Ovary (tissue), 9 donors: ENCODE measurements around the gene GRIK3. TPM values are rescaled to one million over a fixed set of nuclear protein-coding genes. Genes with fewer than 3 reads are reported as not detected.

ENCODE experiments used
- DNase-seq, 5 donors: peaks; one replicate each; pipeline ENCODE4 v3.0.0-alpha.2; 2019 to 2020
- H3K27ac ChIP-seq, 2 donors: fragments of 200-600 bp; one replicate each; pipeline versions ENCODE4 v1.5.1 to v1.8.0; 2019 to 2022
- H3K27me3 ChIP-seq: fragments of 200-600 bp; one replicate; pipeline ENCODE4 v1.8.0; 2022
- H3K36me3 ChIP-seq: fragments of 200-600 bp; sonication (generic); one replicate; pipeline ENCODE4 v1.5.1; 2019
- H3K4me1 ChIP-seq: one replicate; pipeline ENCODE4 v1.8.1; 2013; ENCODE audit warnings: mild to moderate bottlenecking, moderate library complexity; ENCODE audit not compliant: insufficient read depth
- H3K4me3 ChIP-seq: fragments of 200-600 bp; sonication (generic); one replicate; pipeline ENCODE4 v1.5.1; 2017
- H3K9me3 ChIP-seq, 2 donors: fragments of 200-600 bp in 1 of 2; sonication (generic) in 1 of 2; one replicate each; pipeline versions ENCODE4 v1.5.1 to v1.8.1; 2013 to 2019; ENCODE audit warnings: mild to moderate bottlenecking in 1 of 2, moderate library complexity in 1 of 2
- EP300 ChIP-seq: sonication (generic); formaldehyde crosslinking; IDR thresholded peaks from one replicate; pipeline ENCODE4 v1.6.1; 2017; ENCODE audit warnings: antibody characterized with exemption
- POLR2A ChIP-seq: fragments of 450-650 bp; IDR thresholded peaks from one replicate; pipeline ENCODE4 v1.6.1; 2017; ENCODE audit warnings: antibody characterized with exemption, mild to moderate bottlenecking, moderate library complexity
- WGBS, 3 donors: extraction: QIAGEN DNeasy Blood & Tissue Kit in 1 of 3; methylation state at CpG; one replicate each; pipeline versions ENCODE4 v1.1.5 to v1.1.7; 2013 to 2017; 5-methylcytosine and 5-hydroxymethylcytosine counted together
- intact Hi-C, 4 donors: fragments of 100-400 bp; cut with DNase I; formaldehyde crosslinking; loops; one replicate each; pipeline versions ENCODE4 v1.11.0 to v1.15.1; 2022 to 2023
- polyA plus RNA-seq, 2 donors: library from polyadenylated mRNA; stranded (reverse); fragments of 200-250 nt in 1 of 2; fragments of 350-450 nt in 1 of 2; fragmentation: Illumina TruSeq in 1 of 2; extraction: RNeasy Lipid Tissue Mini Kit (QIAGEN cat#74804) in 1 of 2; gene quantifications; one replicate each; pipeline ENCODE4 v1.2.3, GENCODE V29; 2013 to 2014
- total RNA-seq, 7 donors: library from RNA; depleted of rRNA in 2 of 7; stranded (reverse); fragments of >200 nt in 2 of 7; fragmentation: NEBNext Ultra II Directional in 3 of 7; extraction: Animal tissue kit (Norgen Biotek cat#: 25700) in 3 of 7; gene quantifications; one replicate each; pipeline versions ENCODE4 v1.1.0 to v1.2.4, GENCODE V29; 2016 to 2023
- TF ChIP-seq, protein P1 (sequence below), 3 donors: fragments of 450-650 bp in 2 of 3; fragments of 200-600 bp in 1 of 3; IDR thresholded peaks; one replicate each; pipeline versions ENCODE4 v1.5.1 to v1.8.0; 2016 to 2022; ENCODE audit warnings: antibody characterized with exemption in 3 of 3, mild to moderate bottlenecking in 1 of 3
- donor health status: DM: no; HTN: no; CAD: no; lungs with moderate emphysema.
- donor health status: DM: no; HTN: no; CAD: no.
- donor health status: Bipolar disorder and iron deficiency.
- donor health status: DM: yes; HTN: yes; CAD: no.
- donor health status: DM: no; HTN: no; CAD: no.
- donor health status: DM: yes; HTN: yes; CAD: no.

Gene GRIK3
- total and polyA plus RNA-seq, 9 donors, result 0.11 to 0.97 (median 0.32) TPM; not detected in 2

DNA sequence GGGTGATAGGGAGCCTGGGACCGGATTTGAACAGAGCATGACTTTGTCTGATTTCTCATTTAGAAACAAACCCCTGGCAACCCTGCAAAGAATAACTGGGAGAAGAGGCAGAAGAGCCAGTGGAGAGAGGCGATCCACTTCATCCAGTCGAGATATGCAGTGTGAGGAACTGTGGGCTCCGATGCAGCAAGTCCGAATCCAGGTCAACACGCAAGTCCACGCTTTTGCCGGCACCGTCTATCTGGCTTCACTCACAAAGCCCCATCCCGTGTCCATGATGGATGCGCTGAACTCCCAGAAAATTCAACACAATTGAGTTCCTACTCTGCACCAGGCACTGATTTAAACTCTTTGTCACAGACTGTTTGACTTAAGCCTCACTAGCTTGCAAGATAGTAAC, 191.3 kb downstream of the GRIK3 start:
- TF ChIP-seq, protein P1, sequence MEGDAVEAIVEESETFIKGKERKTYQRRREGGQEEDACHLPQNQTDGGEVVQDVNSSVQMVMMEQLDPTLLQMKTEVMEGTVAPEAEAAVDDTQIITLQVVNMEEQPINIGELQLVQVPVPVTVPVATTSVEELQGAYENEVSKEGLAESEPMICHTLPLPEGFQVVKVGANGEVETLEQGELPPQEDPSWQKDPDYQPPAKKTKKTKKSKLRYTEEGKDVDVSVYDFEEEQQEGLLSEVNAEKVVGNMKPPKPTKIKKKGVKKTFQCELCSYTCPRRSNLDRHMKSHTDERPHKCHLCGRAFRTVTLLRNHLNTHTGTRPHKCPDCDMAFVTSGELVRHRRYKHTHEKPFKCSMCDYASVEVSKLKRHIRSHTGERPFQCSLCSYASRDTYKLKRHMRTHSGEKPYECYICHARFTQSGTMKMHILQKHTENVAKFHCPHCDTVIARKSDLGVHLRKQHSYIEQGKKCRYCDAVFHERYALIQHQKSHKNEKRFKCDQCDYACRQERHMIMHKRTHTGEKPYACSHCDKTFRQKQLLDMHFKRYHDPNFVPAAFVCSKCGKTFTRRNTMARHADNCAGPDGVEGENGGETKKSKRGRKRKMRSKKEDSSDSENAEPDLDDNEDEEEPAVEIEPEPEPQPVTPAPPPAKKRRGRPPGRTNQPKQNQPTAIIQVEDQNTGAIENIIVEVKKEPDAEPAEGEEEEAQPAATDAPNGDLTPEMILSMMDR (IDR thresholded peaks at IDR 0.05), result no peak
- TF ChIP-seq POLR2A (no peak), EP300 (no peak)
- H3K4me3 ChIP-seq, result no peak overlapping the region
- no peaks in the 10 kb centered on the region for H3K36me3 ChIP-seq
- H3K27me3 ChIP-seq, result no peaks in the 10 kb centered on the region
- no peak for DNase-seq
- intact Hi-C loops, result no loop called here
- 71 to 81% (median 79%) methylated on average over 11 of the region's 11 CpGs for WGBS, 3 donors
- no peak overlapping the region for H3K27ac ChIP-seq
- H3K9me3 ChIP-seq, result no peaks in the 10 kb centered on the region
- H3K4me1 ChIP-seq, result no peaks in the 10 kb centered on the region

DNA sequence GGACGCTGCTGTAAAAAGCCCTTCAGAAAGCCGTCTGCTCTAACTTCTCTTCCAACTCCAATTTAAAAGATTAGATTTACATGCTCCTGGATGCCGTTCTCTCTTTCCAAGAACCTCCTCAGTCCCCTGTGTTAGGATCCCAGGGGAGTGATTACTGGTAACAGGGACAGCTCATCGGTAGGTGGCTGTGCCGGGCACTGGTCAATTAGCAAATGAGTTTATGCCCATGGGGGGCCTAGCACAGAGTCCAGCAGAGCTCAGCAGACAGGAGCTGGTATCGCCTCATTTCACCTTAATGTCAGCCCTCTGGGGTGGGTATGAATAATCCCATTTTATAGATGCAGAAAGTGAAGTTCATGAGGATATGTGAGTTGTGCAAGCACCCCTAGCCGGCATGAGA, 191.9 kb downstream of the GRIK3 start:
- intact Hi-C loops, result no loop called here

DNA sequence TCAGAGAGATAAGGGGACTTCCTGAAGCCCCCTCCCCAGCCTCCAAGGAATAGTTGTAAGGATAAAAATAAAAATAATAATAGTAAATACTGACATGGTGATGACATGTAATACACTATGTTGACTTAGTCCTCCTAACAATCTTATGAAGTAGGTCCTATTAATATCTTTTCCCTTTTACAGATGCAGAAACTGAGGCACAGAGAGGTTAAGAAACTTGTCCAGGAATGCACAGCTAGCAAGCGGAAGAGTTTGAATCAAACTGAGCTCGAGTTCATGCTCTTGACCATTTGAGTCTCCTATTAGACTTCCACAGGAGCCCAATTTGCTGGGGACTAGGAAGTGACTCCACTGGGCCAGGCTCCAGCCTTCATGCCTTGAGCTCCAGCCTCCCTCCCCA, 194.8 kb downstream of the GRIK3 start:
- intact Hi-C loops, result no loop called here
- Histone ChIP-seq H3K27me3 (no peaks in the 10 kb centered on the region), H3K36me3 (no peaks in the 10 kb centered on the region), H3K4me3 (no peak overlapping the region), H3K4me1 (no peaks in the 10 kb centered on the region), H3K9me3 (no peaks in the 10 kb centered on the region), H3K27ac (no peak overlapping the region)
- no peak for DNase-seq
- TF ChIP-seq, protein P1 (IDR thresholded peaks at IDR 0.05), result no peak
- TF ChIP-seq POLR2A (no peak), EP300 (no peak)
- 82 to 88% (median 86%) methylated on average over 2 of the region's 2 CpGs for WGBS, 3 donors

More for the DNA sequence above, 191.9 kb downstream of the GRIK3 start:
- Histone ChIP-seq H3K4me1 (no peaks in the 10 kb centered on the region), H3K4me3 (no peak overlapping the region), H3K36me3 (no peaks in the 10 kb centered on the region), H3K27ac (no peak overlapping the region), H3K27me3 (no peaks in the 10 kb centered on the region), H3K9me3 (no peaks in the 10 kb centered on the region)
- DNase-seq, result no peak
- no peak for TF ChIP-seq EP300
- TF ChIP-seq, protein P1 (IDR thresholded peaks at IDR 0.05), result no peak
- no peak for TF ChIP-seq POLR2A
- 41 to 53% (median 42%) methylated on average over 7 of the region's 7 CpGs for whole genome bisulfite sequencing, 3 donors

DNA sequence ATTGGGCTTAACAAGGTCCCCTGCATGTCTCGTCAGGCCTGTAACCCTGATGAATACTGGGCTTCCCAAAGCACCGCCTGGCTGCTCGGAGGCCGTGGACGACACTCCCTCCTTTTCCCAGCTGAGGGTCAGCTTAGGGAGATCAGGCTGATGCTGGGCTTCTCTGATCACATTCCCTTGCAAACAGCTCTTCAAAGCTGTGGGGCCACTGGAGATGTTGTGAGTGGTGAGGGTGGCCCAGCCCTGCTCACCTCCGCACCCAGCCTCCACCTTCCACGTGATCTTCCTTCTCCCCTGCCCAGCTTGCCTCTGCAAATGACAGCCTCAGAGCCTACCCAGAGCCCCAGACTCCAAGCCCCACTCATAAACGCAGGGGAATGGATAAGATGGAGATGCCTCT, 195.4 kb downstream of the GRIK3 start:
- H3K27me3 ChIP-seq, result no peaks in the 10 kb centered on the region
- H3K27ac ChIP-seq, result no peak overlapping the region
- intact Hi-C loops, result no loop called here
- TF ChIP-seq EP300 (no peak), POLR2A (no peak)
- TF ChIP-seq, protein P1 (IDR thresholded peaks at IDR 0.05), result no peak
- no peaks in the 10 kb centered on the region for H3K9me3 ChIP-seq
- WGBS, 3 donors, result 25 to 43% (median 32%) methylated on average over 8 of the region's 8 CpGs
- no peak overlapping the region for H3K4me3 ChIP-seq
- DNase-seq, result no peak
- H3K4me1 ChIP-seq, result no peaks in the 10 kb centered on the region
- H3K36me3 ChIP-seq, result no peaks in the 10 kb centered on the region
